Sigmoid colon (tissue), 7 donors: Measurements from ENCODE around the gene TOX3. TPM values are rescaled to one million over a fixed set of nuclear protein-coding genes. Genes with fewer than 3 reads are reported as not detected.

Experiments used
- DNase-seq: peaks from one replicate; pipeline ENCODE4 v3.0.0-alpha.2; 2019
- H3K27ac ChIP-seq, 4 donors: fragments of 200-600 bp; sonication (generic); one replicate each; pipeline ENCODE4 v1.5.1; 2016 to 2019; ENCODE audit warnings: mild to moderate bottlenecking in 1 of 4
- H3K27me3 ChIP-seq, 3 donors: fragments of 200-600 bp; sonication (generic); one replicate each; pipeline ENCODE4 v1.5.1; 2019; ENCODE audit warnings: mild to moderate bottlenecking in 1 of 3
- H3K36me3 ChIP-seq, 4 donors: fragments of 200-600 bp; sonication (generic); one replicate each; pipeline ENCODE4 v1.5.1; 2016 to 2019
- H3K4me1 ChIP-seq, 4 donors: fragments of 200-600 bp; sonication (generic); one replicate each; pipeline ENCODE4 v1.5.1; 2017 to 2019
- H3K4me3 ChIP-seq, 4 donors: fragments of 200-600 bp; sonication (generic); one replicate each; pipeline ENCODE4 v1.5.1; 2017 to 2019; ENCODE audit warnings: mild to moderate bottlenecking in 2 of 4, moderate library complexity in 1 of 4
- H3K9me3 ChIP-seq, 4 donors: fragments of 200-600 bp in 3 of 4; sonication (generic) in 3 of 4; one replicate each; pipeline versions ENCODE4 v1.5.1 to v1.6.1; 2013 to 2019
- CTCF ChIP-seq, 4 experiments: fragments of 450-650 bp in 3 of 4; fragments of 200-600 bp in 1 of 4; IDR thresholded peaks; one replicate each; pipeline ENCODE4 v1.5.1; 2016 to 2019; ENCODE audit warnings: antibody characterized with exemption in 4 of 4, mild to moderate bottlenecking in 3 of 4, moderate library complexity in 2 of 4
- EP300 ChIP-seq, 4 donors: sonication (generic); formaldehyde crosslinking; IDR thresholded peaks; one replicate each; pipeline ENCODE4 v1.6.1; 2017; ENCODE audit warnings: antibody characterized with exemption in 4 of 4
- POLR2A ChIP-seq, 2 donors: fragments of 450-650 bp; IDR thresholded peaks; one replicate each; pipeline ENCODE4 v1.6.1; 2016; ENCODE audit warnings: antibody characterized with exemption in 2 of 2, mild to moderate bottlenecking in 2 of 2, moderate library complexity in 2 of 2
- POLR2AphosphoS5 ChIP-seq, 4 donors: sonication (generic); formaldehyde crosslinking; IDR thresholded peaks; one replicate each; pipeline ENCODE4 v1.6.1; 2017; ENCODE audit warnings: antibody characterized with exemption in 4 of 4
- WGBS, 2 donors: extraction: QIAGEN DNeasy Blood & Tissue Kit; methylation state at CpG; one replicate each; pipeline ENCODE4 v1.1.7; 2013; 5-methylcytosine and 5-hydroxymethylcytosine counted together
- intact Hi-C: fragments of 100-400 bp; cut with DNase I; formaldehyde crosslinking; loops from one replicate; pipeline ENCODE4 v1.15.1; 2023
- polyA plus RNA-seq, 3 donors: library from polyadenylated mRNA; stranded (reverse); fragments of 200-250 nt; gene quantifications; one replicate each; pipeline ENCODE4 v1.2.3, GENCODE V29; 2013
- total RNA-seq, 4 donors: library from RNA; depleted of rRNA; stranded (reverse); fragments of >200 nt; gene quantifications; one replicate each; pipeline ENCODE4 v1.1.0, GENCODE V29; 2016
- donor health status: healthy with polysubstance abuse.
- donor health status: Bipolar disorder and iron deficiency.
- donor health status: healthy.

TOX3 gene
- total and polyA plus RNA-seq, 7 donors: 0.28 to 18.0 (median 7.1) TPM; not detected in 1

GRCh38 chr16:52586159-52586558 is 39.2 kb upstream of the TOX3 start:
- no peak overlapping the region for H3K4me3 ChIP-seq
- WGBS, 2 donors: 96% methylated on average over 2 of the region's 2 CpGs
- H3K27ac ChIP-seq: no peak overlapping the region
- intact Hi-C loops: no loop called here
- no peaks in the 10 kb centered on the region for H3K27me3 ChIP-seq
- TF ChIP-seq CTCF (IDR thresholded peaks at IDR 0.05) (no peak), POLR2A (IDR thresholded peaks at IDR 0.05) (no peak), EP300 (IDR thresholded peaks at IDR 0.05) (no peak), POLR2AphosphoS5 (IDR thresholded peaks at IDR 0.05) (no peak)
- H3K4me1 ChIP-seq: no peaks in the 10 kb centered on the region
- no peaks in the 10 kb centered on the region for H3K9me3 ChIP-seq
- DNase-seq: no peak
- no peaks in the 10 kb centered on the region for H3K36me3 ChIP-seq

- Histone ChIP-seq H3K27ac (no peak overlapping the region), H3K36me3 (no peaks in the 10 kb centered on the region), H3K9me3 (no peaks in the 10 kb centered on the region), H3K4me1 (no peaks in the 10 kb centered on the region), H3K27me3 (no peaks in the 10 kb centered on the region), H3K4me3 (no peak overlapping the region)
- WGBS, 2 donors: 65 to 77% methylated on average over 5 of the region's 5 CpGs
- intact Hi-C loops: no loop called here
- TF ChIP-seq CTCF (IDR thresholded peaks at IDR 0.05) (no peak), POLR2A (IDR thresholded peaks at IDR 0.05) (no peak), POLR2AphosphoS5 (IDR thresholded peaks at IDR 0.05) (no peak), EP300 (IDR thresholded peaks at IDR 0.05) (no peak)
- no peak for DNase-seq
Measured at GRCh38 chr16:52584354-52585320, 37.7 kb upstream of the TOX3 start.

GRCh38 chr16:52581530-52581929 is 34.6 kb upstream of the TOX3 start:
- WGBS, 2 donors: 90 to 95% methylated on average over 4 of the region's 4 CpGs
- Histone ChIP-seq H3K4me1 (no peaks in the 10 kb centered on the region), H3K4me3 (no peak overlapping the region), H3K36me3 (no peaks in the 10 kb centered on the region), H3K27me3 (no peaks in the 10 kb centered on the region), H3K9me3 (no peaks in the 10 kb centered on the region), H3K27ac (no peak overlapping the region)
- intact Hi-C loops: no loop called here
- DNase-seq: no peak
- TF ChIP-seq POLR2A (IDR thresholded peaks at IDR 0.05) (no peak), CTCF (IDR thresholded peaks at IDR 0.05) (no peak), POLR2AphosphoS5 (IDR thresholded peaks at IDR 0.05) (no peak), EP300 (IDR thresholded peaks at IDR 0.05) (no peak)

GRCh38 chr16:52580488-52580887 is 33.5 kb upstream of the TOX3 start:
- no peak overlapping the region for H3K27ac ChIP-seq
- WGBS, 2 donors: 41 to 72% methylated on average over 3 of the region's 3 CpGs
- no peaks in the 10 kb centered on the region for H3K27me3 ChIP-seq
- no peaks in the 10 kb centered on the region for H3K36me3 ChIP-seq
- H3K4me3 ChIP-seq: no peak overlapping the region
- TF ChIP-seq CTCF (IDR thresholded peaks at IDR 0.05): no peak
- no peak for TF ChIP-seq EP300 (IDR thresholded peaks at IDR 0.05)
- TF ChIP-seq POLR2AphosphoS5 (IDR thresholded peaks at IDR 0.05): no peak
- TF ChIP-seq POLR2A (IDR thresholded peaks at IDR 0.05): no peak
- H3K4me1 ChIP-seq: no peaks in the 10 kb centered on the region
- no peaks in the 10 kb centered on the region for H3K9me3 ChIP-seq
- DNase-seq: no peak
- intact Hi-C loops: no loop called here
